UCSD-AML1 (cell line): ENCODE results near the gene EFCAB9.

Experiments used
- DNase-seq: peaks from one replicate; lab custom pipeline; 2025; ENCODE audit not compliant: unreplicated experiment; lab: John Stamatoyannopoulos, UW

Gene EFCAB9

DNA sequence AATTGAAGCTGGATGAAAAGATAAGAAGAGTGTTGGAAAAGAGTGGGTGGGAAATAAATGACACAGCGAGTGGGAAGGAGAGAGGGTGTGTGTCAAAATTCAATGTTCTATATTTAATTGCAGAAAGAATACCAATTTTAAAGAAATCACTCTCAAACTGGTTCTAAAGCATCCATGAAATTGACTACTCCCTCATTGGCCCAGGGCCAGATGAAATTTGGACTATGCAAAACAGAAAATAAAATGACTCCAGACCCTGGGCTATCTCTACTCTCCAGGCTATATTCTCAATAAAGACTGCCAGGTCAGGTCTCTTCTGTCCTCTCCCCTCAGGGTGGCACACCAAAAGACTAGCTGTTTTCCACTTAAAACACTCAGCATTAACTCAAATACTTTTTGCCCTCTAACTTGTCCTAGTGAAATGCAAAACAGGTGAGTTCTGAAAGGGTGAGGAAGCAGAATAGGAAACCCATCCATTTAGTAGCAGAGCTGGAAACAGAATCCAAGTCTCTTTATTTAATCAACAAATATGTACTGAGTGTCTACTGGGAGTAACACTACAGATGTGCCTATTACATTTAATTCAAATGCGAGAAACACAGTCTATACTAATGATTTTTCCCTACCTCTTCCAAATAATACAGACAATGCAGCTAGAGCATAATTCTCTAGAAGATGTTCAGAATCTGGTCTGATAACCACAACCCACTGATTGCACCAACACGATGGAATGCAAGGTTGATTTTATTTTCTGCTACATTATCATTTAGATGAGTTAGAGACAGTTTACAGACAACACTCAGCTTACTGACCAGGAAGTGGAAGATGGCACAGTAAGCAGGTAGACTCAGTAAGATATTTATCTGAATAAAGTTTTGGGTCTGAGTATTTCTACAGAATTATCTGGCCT, 42.1 kb downstream of the EFCAB9 start:
- DNase-seq = no peak

DNA sequence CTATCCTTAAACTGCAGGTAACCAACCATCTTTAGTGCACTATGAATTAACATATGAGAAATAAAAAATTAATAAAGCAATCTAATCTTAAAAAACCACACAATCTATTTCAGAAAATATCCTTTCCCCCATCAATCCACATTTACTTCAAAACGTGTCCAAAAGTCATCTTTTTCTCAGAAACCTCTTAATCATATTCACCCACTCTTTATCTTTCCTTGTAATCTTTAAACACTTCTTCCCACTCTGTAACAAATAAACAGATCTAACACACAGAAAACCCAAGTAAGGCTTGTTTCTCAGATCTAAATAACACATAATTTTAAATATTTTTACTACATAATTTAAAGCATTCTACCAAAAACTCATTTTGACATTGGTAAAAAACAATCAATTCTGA, 44.4 kb downstream of the EFCAB9 start:
- no peak for DNase-seq

- no peak for DNase-seq
Observed at GRCh38 chr5:172243302-172243701, 49.3 kb downstream of the EFCAB9 start.

DNA sequence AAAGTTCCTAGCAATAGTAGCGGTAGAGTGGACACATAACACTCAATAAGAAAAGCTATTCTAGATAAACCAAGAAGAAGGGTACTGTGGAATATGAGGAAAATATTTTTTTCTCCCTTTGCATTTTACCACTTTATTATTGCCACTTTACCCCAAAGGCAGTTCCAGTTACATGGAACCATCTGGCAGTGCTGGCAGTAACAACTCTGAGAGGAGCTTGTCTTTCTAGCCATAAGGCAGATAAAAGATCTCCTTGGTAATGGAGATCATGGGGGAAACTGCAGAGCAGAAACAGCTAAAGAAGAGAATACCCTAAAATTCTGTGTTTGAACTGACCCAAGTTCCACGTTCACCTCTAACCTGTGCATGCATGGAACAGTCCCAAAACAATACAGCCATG, 51.1 kb downstream of the EFCAB9 start:
- DNase-seq = no peak

DNA sequence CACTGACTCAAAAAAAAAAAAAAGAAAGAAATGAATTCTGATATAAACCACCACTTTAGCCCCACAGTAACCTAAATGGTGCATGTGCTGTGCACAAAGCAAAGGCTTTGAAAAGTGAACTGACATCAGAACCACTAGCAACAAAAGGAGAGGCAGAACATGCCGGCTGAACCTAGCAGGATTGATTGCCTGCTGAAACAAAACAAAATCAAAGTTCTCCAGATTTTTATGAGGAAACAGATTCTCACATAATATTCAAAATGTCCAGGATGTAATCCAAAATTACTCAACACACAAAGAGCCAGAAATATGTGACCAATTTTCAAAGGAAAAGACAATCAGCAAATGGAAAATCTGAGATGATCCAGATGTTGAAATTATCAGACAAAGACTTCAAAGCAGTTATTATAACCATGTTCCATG, 51.7 kb downstream of the EFCAB9 start:
- DNase-seq = no peak

- no peak for DNase-seq
Observed at GRCh38 chr5:172248637-172249036, 54.7 kb downstream of the EFCAB9 start.

DNA sequence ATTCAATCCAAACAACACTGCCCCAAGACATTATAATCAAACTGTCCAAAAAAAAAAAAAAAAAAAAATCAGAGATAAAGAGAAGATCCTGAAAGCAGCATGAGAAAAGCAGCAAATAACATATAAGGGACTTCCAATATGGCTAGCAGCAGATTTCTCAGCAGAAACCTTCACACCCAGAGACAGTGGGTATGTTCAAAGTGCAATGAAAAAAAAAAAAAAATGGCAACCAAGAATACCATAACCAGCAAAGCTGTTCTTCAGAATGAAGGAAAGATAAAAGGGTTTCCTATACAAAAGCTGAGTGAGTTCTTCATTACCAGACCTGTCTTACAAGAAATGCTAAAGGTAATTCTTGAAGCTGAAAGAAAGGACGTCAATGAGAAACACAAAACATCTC, 57.4 kb downstream of the EFCAB9 start:
- DNase-seq = no peak

DNA sequence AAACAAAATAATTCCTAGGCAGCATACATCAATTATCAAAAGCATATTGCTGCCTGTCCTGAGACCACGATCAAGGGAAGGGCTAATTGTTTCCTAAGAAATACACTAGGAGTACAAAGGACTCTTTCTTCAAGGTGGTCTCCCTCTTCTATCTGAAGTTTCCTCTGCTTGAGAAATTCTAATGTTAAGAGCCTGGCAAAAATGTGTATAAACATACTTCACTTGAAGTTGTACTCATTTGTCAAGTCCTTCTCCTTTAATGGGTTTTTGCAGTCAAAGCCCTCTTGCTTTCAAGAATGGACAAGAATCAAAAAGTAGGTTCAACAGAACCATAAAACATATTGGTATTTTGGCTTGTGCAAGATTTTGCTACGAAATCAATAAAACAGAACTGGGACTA, 58.5 kb downstream of the EFCAB9 start:
- DNase-seq = no peak
